NB4 (cell line): ENCODE data around the gene CEP128.

Source experiments
- DNase-seq: peaks from one replicate; pipeline ENCODE4 v3.0.0; 2010; ENCODE audit warnings: low read depth
- H3K4me3 ChIP-seq: one replicate; pipeline ENCODE4 v1.5.1; 2011; ENCODE audit warnings: mild to moderate bottlenecking, low read depth, low read length, moderate library complexity
- MYC ChIP-seq: IDR thresholded peaks from 2 replicates; pipeline ENCODE4 v1.6.1; 2011; ENCODE audit warnings: low read depth, low read length
- POLR2A ChIP-seq: IDR thresholded peaks from 2 replicates; pipeline ENCODE4 v1.6.1; 2011; ENCODE audit warnings: mild to moderate bottlenecking; ENCODE audit not compliant: insufficient read length; ENCODE audit errors: extremely low read depth
- TF ChIP-seq, protein P1 (sequence below): IDR thresholded peaks from 2 replicates; pipeline ENCODE4 v1.6.1; 2011; ENCODE audit warnings: low read depth, low read length
- TF ChIP-seq, protein P2 (sequence below): IDR thresholded peaks from one replicate; pipeline ENCODE4 v1.5.1; 2012; ENCODE audit warnings: low read depth, low read length

CEP128 gene

DNA sequence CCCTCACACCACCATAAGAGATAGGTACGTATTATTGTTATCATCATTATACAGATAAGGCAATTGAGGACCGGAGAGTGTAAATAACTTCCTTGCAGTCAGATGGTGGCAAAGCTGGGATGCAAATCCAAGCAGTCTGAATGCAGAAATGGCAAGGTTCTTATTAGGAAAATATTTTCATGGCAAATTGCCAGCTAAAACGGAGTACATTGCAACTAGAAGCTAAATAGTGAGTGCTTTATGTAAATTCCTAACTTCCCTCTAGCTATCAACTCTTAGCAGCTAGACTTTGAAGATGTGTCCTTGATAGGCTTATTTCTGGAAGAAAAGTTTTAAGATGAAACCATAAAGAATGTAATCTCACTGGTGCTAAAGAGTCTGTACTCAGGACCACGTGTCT, 406.4 kb downstream of the CEP128 start:
- TF ChIP-seq, protein P1, sequence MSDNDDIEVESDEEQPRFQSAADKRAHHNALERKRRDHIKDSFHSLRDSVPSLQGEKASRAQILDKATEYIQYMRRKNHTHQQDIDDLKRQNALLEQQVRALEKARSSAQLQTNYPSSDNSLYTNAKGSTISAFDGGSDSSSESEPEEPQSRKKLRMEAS = no peak
- TF ChIP-seq, protein P2, sequence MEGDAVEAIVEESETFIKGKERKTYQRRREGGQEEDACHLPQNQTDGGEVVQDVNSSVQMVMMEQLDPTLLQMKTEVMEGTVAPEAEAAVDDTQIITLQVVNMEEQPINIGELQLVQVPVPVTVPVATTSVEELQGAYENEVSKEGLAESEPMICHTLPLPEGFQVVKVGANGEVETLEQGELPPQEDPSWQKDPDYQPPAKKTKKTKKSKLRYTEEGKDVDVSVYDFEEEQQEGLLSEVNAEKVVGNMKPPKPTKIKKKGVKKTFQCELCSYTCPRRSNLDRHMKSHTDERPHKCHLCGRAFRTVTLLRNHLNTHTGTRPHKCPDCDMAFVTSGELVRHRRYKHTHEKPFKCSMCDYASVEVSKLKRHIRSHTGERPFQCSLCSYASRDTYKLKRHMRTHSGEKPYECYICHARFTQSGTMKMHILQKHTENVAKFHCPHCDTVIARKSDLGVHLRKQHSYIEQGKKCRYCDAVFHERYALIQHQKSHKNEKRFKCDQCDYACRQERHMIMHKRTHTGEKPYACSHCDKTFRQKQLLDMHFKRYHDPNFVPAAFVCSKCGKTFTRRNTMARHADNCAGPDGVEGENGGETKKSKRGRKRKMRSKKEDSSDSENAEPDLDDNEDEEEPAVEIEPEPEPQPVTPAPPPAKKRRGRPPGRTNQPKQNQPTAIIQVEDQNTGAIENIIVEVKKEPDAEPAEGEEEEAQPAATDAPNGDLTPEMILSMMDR = no peak
- TF ChIP-seq MYC (no peak), POLR2A (no peak)
- DNase-seq = no peak
- no peak overlapping the region for H3K4me3 ChIP-seq

DNA sequence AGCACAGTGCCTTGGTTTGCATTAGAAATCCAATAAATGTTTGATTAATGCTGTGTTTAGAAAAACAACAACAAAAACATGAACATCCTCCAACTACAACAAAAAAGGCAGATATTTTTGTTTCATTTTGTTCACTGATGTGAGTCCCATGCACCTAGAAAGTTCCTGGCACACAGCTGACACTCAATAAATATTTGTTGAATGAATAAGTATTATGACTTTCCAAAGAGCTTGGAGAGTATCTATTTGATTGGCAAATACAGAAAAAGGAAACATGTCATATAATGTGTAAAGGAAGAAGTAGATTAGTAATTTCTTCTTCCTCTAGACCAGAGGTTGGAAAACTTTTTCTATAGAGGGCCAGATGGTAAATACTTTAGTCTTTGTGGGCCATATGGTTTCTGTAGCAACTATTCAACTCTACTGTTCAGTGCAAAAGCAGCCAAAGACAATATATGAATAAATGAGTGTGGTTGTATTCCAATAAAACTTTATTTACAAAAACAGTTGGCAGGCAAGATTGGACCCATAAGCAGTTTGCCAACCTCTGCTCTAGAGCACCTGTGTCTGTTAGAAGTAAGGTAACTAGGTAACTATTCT, 417.9 kb downstream of the CEP128 start:
- H3K4me3 ChIP-seq = no peak overlapping the region
- TF ChIP-seq POLR2A = no peak
- no peak for TF ChIP-seq MYC
- TF ChIP-seq, protein P1 = no peak
- TF ChIP-seq, protein P2 = no peak
- no peak for DNase-seq

DNA sequence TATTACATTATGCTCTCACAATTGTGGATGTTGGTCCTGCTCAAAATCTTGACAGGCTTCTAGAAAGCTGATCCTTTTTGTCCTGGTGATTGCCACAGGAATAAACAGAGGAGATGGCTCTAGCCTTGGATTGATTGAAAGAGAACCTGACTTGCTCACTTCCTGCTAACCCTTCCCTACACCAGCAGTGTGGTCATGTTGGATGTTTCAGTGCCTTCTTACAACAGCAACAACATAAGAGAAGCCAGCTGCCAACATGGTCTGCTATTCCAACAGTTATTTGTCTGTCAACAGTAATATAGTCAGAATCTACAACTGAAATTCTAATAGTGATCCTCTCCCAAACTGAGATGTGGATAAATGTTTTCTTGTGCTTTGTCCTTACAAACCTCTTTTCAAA, 418.6 kb downstream of the CEP128 start:
- H3K4me3 ChIP-seq = no peak overlapping the region
- no peak for TF ChIP-seq POLR2A
- TF ChIP-seq, protein P2 = no peak
- TF ChIP-seq, protein P1 = no peak
- no peak for TF ChIP-seq MYC
- DNase-seq = no peak

DNA sequence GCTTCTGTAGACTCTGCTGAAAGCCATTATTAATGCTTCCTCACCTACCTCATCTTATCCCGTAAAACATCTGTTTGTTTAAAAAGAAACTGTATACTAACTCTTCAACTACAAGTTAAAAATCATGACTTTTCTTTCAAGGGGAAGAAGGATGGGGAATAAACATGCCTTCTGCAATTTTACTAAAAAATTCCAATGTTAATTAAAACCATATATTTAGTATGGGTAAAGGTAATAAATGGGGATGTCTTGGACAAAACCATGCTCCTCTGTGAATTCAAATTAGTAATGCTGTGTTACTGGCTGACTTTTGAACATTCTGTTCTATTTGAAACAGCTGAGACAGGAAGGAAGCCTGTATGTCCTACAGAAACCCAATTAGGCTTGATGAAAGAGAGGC, 419.1 kb downstream of the CEP128 start:
- TF ChIP-seq, protein P2 = no peak
- TF ChIP-seq POLR2A = no peak

DNA sequence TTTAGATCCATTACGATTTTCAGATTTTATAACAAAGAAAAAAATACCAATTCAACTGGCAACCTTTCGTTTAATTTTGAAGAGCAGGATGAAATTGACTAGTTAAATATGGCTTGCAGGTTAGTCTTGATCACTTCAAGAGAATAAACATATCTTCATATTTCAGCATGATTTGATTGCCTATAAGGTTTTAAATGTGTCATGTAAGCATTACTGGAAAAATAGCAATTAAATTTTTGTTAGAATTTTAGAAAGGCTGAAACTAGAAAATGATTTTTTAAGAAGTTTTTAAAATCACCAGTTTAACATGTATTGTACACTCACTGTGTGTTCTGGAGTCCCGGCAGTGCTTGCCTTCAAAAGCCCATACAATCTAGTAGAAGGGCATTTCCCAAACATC, 420.1 kb downstream of the CEP128 start:
- TF ChIP-seq, protein P1 = no peak
- TF ChIP-seq POLR2A (no peak), MYC (no peak)
- TF ChIP-seq, protein P2 = no peak
- H3K4me3 ChIP-seq = no peak overlapping the region
- no peak for DNase-seq

More for the DNA sequence above, 419.1 kb downstream of the CEP128 start:
- no peak for DNase-seq
- no peak overlapping the region for H3K4me3 ChIP-seq

DNA sequence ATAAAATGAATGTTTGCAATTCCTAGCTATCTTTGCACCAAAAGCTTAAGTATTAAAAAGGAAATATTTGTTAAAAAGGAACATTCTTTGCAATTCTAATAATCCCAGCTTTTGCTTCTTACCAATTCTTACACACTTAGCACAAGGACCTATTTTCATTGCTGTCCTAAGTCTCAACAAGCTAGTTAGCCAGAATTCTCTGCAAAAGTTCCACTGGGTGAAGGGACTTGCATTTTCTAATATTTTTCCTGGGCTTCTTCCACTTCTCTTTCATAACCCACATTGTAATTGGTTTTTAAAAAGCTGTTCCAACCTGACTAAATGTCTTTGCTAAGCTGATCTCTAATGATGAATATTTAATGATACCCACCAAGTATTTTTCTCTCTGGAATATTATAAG, 422.5 kb downstream of the CEP128 start:
- DNase-seq = no peak
- no peak overlapping the region for H3K4me3 ChIP-seq
- TF ChIP-seq, protein P2 = no peak
- TF ChIP-seq, protein P1 = no peak
